IPS-18c (cell line): ENCODE measurements around the gene STING1.
A peak's percentile ranks its signal among the peaks of the same experiment; 100 is the strongest.
"Not testable (repeated sequence)": the region's sequence is repeated elsewhere in the genome, so short reads cannot be mapped to it uniquely, and the experiment has no call there.

Experiments used
- H3K4me3 ChIP-seq: 2 replicates; pipeline ENCODE4 v1.7.0; 2013; ENCODE audit warnings: low read depth, mild to moderate bottlenecking, low read length, moderate library complexity; ENCODE audit not compliant: insufficient read depth
- H3K9me3 ChIP-seq: one replicate; pipeline ENCODE4 v1.6.1; 2013; ENCODE audit warnings: mild to moderate bottlenecking, low read length, moderate library complexity; ENCODE audit not compliant: control insufficient read depth, insufficient read depth

STING1 gene

GRCh38 chr5:139456776-139457175 is 25.8 kb downstream of the STING1 start:
- no peak overlapping the region for H3K4me3 ChIP-seq
- no peaks in the 10 kb centered on the region for H3K9me3 ChIP-seq

GRCh38 chr5:139454568-139455290 is 27.8 kb downstream of the STING1 start:
- Histone ChIP-seq H3K9me3 (no peaks in the 10 kb centered on the region), H3K4me3 (no peak overlapping the region)

- Histone ChIP-seq H3K4me3 (no peak overlapping the region), H3K9me3 (no peaks in the 10 kb centered on the region)
These were observed 28.6 kb downstream of the STING1 start for GRCh38 chr5:139453683-139454567.

GRCh38 chr5:139451878-139452660 is 30.5 kb downstream of the STING1 start:
- no peak overlapping the region for H3K4me3 ChIP-seq

GRCh38 chr5:139451176-139451575 is 31.4 kb downstream of the STING1 start:
- Histone ChIP-seq H3K9me3 (no peaks in the 10 kb centered on the region), H3K4me3 (no peak overlapping the region)

More at GRCh38 chr5:139451878-139452660, 30.5 kb downstream of the STING1 start:
- H3K9me3 ChIP-seq, result no peaks in the 10 kb centered on the region

GRCh38 chr5:139446956-139447779 is 35.4 kb downstream of the STING1 start:
- Histone ChIP-seq H3K9me3 (no peaks in the 10 kb centered on the region), H3K4me3 (no peak overlapping the region)

- no peak overlapping the region for H3K4me3 ChIP-seq
- H3K9me3 ChIP-seq, result no peaks in the 10 kb centered on the region
These were observed 37.0 kb downstream of the STING1 start for GRCh38 chr5:139445325-139446170.

- peaks cover 2% of the 10 kb centered on the region for H3K9me3 ChIP-seq
- no peak overlapping the region for H3K4me3 ChIP-seq
These were observed 38.6 kb downstream of the STING1 start for GRCh38 chr5:139443831-139444453.

GRCh38 chr5:139440416-139440815 is 42.1 kb downstream of the STING1 start:
- H3K9me3 ChIP-seq, H3K4me3 ChIP-seq: not testable (repeated sequence)

- peaks cover 2% of the 10 kb centered on the region for H3K9me3 ChIP-seq
- peak within 1 kb of the TSS; percentile 99 for H3K4me3 ChIP-seq
These were observed 43.3 kb downstream of the STING1 start, which contains the start of gene DNAJC18 for GRCh38 chr5:139439013-139439903. DNAJC18 (minus strand) TSS chr5:139439525; CDS start chr5:139439445, 80 bp downstream.

- Histone ChIP-seq H3K4me3 (peak overlapping the region; percentile 99), H3K9me3 (peaks cover 2% of the 10 kb centered on the region)
These were observed 43.9 kb downstream of the STING1 start for GRCh38 chr5:139438707-139439012.

- Histone ChIP-seq H3K9me3 (peaks cover 2% of the 10 kb centered on the region), H3K4me3 (no peak overlapping the region)
These were observed 46.9 kb downstream of the STING1 start for GRCh38 chr5:139435676-139436075.

- no peaks in the 10 kb centered on the region for H3K9me3 ChIP-seq
- no peak overlapping the region for H3K4me3 ChIP-seq
These were observed 50.9 kb downstream of the STING1 start for GRCh38 chr5:139431706-139432105.

- H3K4me3 ChIP-seq, result no peak overlapping the region
- no peaks in the 10 kb centered on the region for H3K9me3 ChIP-seq
These were observed 52.5 kb downstream of the STING1 start for GRCh38 chr5:139430015-139430414.
